DND-41 (cell line): ENCODE measurements around the gene ARIH2.

Experiments
- EZH2 ChIP-seq: IDR thresholded peaks from 3 replicates; pipeline ENCODE4 v1.6.1; 2012; ENCODE audit warnings: borderline replicate concordance, low read depth, mild to moderate bottlenecking, moderate library complexity, low read length, inconsistent platforms; ENCODE audit not compliant: severe bottlenecking
- TF ChIP-seq, protein P1 (sequence below): IDR thresholded peaks from 2 replicates; pipeline ENCODE4 v1.5.1; 2012; ENCODE audit warnings: borderline replicate concordance, low read length, moderate library complexity, mild to moderate bottlenecking; ENCODE audit not compliant: poor library complexity, severe bottlenecking; ENCODE audit errors: extremely low read depth

DNA sequence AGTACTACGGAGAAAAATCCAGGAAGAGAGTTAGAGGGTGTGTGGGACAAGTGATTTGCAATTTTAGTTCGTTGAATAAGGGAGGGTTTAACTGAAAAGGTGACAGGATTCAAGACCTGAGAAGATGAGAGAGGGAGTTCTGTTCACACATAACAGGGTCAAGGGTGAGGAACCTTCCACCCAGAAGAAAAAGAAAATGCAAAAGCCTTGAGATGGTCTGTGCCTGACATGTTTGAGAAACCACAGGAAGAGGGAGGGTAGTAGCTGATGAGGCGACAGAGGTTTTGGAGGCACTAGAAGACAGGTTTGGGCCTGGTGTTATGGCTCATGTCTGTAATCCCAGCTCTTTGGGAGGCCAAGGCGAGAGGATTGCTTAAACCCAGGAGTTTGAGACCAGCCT lies 19.4 kb upstream of the ARIH2 start:
- TF ChIP-seq EZH2, result no peak
- TF ChIP-seq, protein P1, sequence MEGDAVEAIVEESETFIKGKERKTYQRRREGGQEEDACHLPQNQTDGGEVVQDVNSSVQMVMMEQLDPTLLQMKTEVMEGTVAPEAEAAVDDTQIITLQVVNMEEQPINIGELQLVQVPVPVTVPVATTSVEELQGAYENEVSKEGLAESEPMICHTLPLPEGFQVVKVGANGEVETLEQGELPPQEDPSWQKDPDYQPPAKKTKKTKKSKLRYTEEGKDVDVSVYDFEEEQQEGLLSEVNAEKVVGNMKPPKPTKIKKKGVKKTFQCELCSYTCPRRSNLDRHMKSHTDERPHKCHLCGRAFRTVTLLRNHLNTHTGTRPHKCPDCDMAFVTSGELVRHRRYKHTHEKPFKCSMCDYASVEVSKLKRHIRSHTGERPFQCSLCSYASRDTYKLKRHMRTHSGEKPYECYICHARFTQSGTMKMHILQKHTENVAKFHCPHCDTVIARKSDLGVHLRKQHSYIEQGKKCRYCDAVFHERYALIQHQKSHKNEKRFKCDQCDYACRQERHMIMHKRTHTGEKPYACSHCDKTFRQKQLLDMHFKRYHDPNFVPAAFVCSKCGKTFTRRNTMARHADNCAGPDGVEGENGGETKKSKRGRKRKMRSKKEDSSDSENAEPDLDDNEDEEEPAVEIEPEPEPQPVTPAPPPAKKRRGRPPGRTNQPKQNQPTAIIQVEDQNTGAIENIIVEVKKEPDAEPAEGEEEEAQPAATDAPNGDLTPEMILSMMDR, result no peak
